Tibial artery (tissue), 4 donors: ENCODE measurements around the gene CLCN1.

Experiments
- DNase-seq, 2 donors: peaks; one replicate each; pipeline ENCODE4 v3.0.0-alpha.2; 2019
- H3K27ac ChIP-seq, 2 donors: fragments of 200-600 bp; sonication (generic) in 1 of 2; 1 replicate in 1 of 2; 2 replicates in 1 of 2; pipeline ENCODE4 v1.5.1; 2018 to 2019; ENCODE audit warnings: mild to moderate bottlenecking in 1 of 2
- H3K27me3 ChIP-seq, 2 donors: fragments of 200-600 bp; sonication (generic) in 1 of 2; one replicate each; pipeline versions ENCODE4 v1.5.1 to v1.6.0; 2016 to 2019
- H3K36me3 ChIP-seq, 3 donors: fragments of 200-600 bp; sonication (generic) in 2 of 3; one replicate each; pipeline ENCODE4 v1.5.1; 2016 to 2019; ENCODE audit warnings: mild to moderate bottlenecking in 2 of 3
- H3K4me1 ChIP-seq, 4 donors: fragments of 200-600 bp; sonication (generic) in 2 of 4; 1 replicate in 3 of 4; 2 replicates in 1 of 4; pipeline ENCODE4 v1.5.1; 2016 to 2019
- H3K4me3 ChIP-seq, 2 donors: fragments of 200-600 bp; sonication (generic) in 1 of 2; 1 replicate in 1 of 2; 2 replicates in 1 of 2; pipeline ENCODE4 v1.5.1; 2018 to 2019; ENCODE audit warnings: mild to moderate bottlenecking in 2 of 2
- H3K9me3 ChIP-seq, 3 donors: fragments of 200-600 bp; sonication (generic) in 1 of 3; one replicate each; pipeline ENCODE4 v1.5.1; 2016 to 2019
- intact Hi-C: fragments of 100-400 bp; cut with DNase I; formaldehyde crosslinking; loops from one replicate; pipeline ENCODE4 v1.15.0; 2023; ENCODE audit warnings: low total_unique reads
- TF ChIP-seq, protein P1 (sequence below), 2 experiments: fragments of 200-600 bp in 1 of 2; fragments of 450-650 bp in 1 of 2; IDR thresholded peaks; one replicate each; pipeline ENCODE4 v1.5.1; 2017 to 2019; ENCODE audit warnings: antibody characterized with exemption in 2 of 2, mild to moderate bottlenecking in 1 of 2, moderate library complexity in 1 of 2

The CLCN1 gene

GRCh38 chr7:143316492-143316891, 581 bp downstream of the CLCN1 start:
- DNase-seq = no peak
- H3K4me3 ChIP-seq = no peak overlapping the region
- H3K27me3 ChIP-seq = no peaks in the 10 kb centered on the region
- TF ChIP-seq, protein P1, sequence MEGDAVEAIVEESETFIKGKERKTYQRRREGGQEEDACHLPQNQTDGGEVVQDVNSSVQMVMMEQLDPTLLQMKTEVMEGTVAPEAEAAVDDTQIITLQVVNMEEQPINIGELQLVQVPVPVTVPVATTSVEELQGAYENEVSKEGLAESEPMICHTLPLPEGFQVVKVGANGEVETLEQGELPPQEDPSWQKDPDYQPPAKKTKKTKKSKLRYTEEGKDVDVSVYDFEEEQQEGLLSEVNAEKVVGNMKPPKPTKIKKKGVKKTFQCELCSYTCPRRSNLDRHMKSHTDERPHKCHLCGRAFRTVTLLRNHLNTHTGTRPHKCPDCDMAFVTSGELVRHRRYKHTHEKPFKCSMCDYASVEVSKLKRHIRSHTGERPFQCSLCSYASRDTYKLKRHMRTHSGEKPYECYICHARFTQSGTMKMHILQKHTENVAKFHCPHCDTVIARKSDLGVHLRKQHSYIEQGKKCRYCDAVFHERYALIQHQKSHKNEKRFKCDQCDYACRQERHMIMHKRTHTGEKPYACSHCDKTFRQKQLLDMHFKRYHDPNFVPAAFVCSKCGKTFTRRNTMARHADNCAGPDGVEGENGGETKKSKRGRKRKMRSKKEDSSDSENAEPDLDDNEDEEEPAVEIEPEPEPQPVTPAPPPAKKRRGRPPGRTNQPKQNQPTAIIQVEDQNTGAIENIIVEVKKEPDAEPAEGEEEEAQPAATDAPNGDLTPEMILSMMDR (IDR thresholded peaks at IDR 0.05) = no peak
- intact Hi-C loops = no loop called here
- no peaks in the 10 kb centered on the region for H3K36me3 ChIP-seq
- H3K4me1 ChIP-seq = no peaks in the 10 kb centered on the region
- H3K27ac ChIP-seq = no peak overlapping the region
- no peaks in the 10 kb centered on the region for H3K9me3 ChIP-seq

DNA sequence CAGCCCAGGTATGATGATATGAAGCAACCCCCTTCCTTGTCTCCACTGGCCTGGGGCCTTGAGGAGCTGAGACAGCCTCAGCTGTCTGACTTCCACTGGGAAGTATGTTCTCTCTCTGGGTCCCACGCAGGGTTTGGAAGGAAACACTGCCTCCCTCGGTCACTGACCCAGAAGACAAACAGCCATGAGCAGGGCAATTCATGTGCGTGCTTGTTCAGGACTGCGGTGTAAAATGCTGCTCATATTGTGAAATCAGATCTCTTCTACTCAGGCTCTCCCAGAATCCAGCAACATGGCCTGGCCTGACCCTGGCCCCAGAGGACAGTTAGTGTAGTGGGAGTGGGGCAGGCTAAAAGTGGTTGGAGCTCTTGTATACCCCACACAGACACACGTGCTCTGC, 2.8 kb downstream of the CLCN1 start:
- Histone ChIP-seq H3K27ac (no peak overlapping the region), H3K4me1 (no peaks in the 10 kb centered on the region), H3K9me3 (no peaks in the 10 kb centered on the region), H3K27me3 (peaks cover 0 to 4% of the 10 kb centered on the region in 2 donors), H3K36me3 (no peaks in the 10 kb centered on the region), H3K4me3 (no peak overlapping the region)
- no peak for DNase-seq
- intact Hi-C loops = no loop called here
- TF ChIP-seq, protein P1 (IDR thresholded peaks at IDR 0.05) = no peak

DNA sequence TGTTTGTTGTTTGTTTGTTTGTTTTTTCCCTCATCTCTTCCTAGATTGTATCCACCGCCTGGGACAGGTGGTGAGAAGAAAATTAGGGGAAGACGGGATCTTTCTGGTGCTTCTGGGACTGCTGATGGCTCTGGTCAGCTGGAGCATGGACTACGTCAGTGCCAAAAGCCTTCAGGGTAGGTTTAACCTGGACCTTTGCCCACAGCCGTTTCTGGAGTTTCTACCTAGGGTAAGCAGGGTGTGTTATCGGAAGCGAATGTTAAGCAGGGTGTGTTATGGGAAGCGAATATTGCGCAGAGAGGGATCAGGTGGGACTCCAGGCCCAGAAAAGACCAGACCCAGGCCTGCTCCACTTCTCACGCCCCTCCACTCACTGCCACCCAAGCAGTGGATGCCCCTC, 4.7 kb downstream of the CLCN1 start:
- TF ChIP-seq, protein P1 (IDR thresholded peaks at IDR 0.05) = no peak
- intact Hi-C loops = no loop called here
- Histone ChIP-seq H3K9me3 (no peaks in the 10 kb centered on the region), H3K27me3 (peaks cover 0 to 4% of the 10 kb centered on the region in 2 donors), H3K27ac (no peak overlapping the region), H3K4me1 (no peaks in the 10 kb centered on the region), H3K36me3 (no peaks in the 10 kb centered on the region), H3K4me3 (no peak overlapping the region)
- no peak for DNase-seq

DNA sequence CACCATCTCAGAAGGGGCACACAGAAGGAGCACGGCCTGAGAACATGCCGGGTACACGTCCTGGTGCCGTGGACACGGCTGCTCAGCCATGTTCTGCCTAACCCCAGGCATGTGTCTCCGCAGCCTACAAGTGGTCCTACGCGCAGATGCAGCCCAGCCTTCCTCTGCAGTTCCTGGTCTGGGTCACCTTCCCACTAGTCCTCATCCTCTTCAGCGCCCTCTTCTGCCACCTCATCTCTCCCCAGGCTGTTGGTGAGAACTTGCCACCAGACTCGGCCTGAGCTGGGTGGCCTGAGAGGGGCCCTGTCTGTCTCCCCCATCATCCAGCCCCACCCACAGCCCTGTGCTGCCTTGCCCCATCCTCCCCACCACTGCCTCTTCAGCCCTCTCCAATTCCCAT, 5.3 kb downstream of the CLCN1 start:
- TF ChIP-seq, protein P1 (IDR thresholded peaks at IDR 0.05) = no peak
- H3K36me3 ChIP-seq = no peaks in the 10 kb centered on the region
- H3K27ac ChIP-seq = no peak overlapping the region
- no peaks in the 10 kb centered on the region for H3K4me1 ChIP-seq
- DNase-seq = no peak
- no peak overlapping the region for H3K4me3 ChIP-seq
- H3K27me3 ChIP-seq = peaks cover 0 to 4% of the 10 kb centered on the region in 2 donors
- no peaks in the 10 kb centered on the region for H3K9me3 ChIP-seq
- intact Hi-C loops = no loop called here

DNA sequence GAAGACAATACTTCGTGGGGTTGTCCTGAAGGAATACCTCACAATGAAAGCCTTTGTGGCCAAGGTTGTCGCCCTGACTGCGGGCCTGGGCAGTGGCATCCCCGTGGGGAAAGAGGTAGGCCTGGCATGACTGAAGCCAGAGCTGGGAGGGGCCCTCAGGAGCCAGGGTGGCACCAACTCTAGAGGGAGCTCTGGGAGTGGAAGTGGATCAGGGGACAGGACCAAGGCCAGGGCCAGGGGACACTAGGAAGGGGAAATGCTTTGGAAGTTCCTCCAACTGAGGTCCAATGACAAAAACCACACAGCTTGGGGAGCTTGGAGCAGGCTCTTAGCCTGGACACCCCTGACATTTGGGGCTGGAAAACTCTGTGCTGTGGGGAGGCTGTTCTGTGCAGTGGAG, 5.8 kb downstream of the CLCN1 start:
- TF ChIP-seq, protein P1 (IDR thresholded peaks at IDR 0.05) = no peak

More for the DNA sequence above, 5.8 kb downstream of the CLCN1 start:
- Histone ChIP-seq H3K4me1 (no peaks in the 10 kb centered on the region), H3K27me3 (peaks cover 0 to 4% of the 10 kb centered on the region in 2 donors), H3K4me3 (no peak overlapping the region), H3K9me3 (no peaks in the 10 kb centered on the region), H3K27ac (no peak overlapping the region), H3K36me3 (no peaks in the 10 kb centered on the region)
- peak in 1 of 2 donors; percentile 30 for DNase-seq
- intact Hi-C loops = no loop called here
